Measurements from ENCODE around the gene S100PBP. TPM values are rescaled to one million over a fixed set of nuclear protein-coding genes. Genes with fewer than 3 reads are reported as not detected.

The S100PBP gene
- total RNA-seq, 6 donors from 2014 or later = 20.8 to 85.9 (median 34.9) TPM

GRCh38 chr1:32891630-32892029 is 74.2 kb downstream of the S100PBP start:
- ATAC-seq (ENCODE audit: low FRiP score in 2 of 2) (no peak), DNase-seq (no peak)
- TF ChIP-seq CTCF (IDR thresholded peaks at IDR 0.05) (no peak), POLR2A (IDR thresholded peaks at IDR 0.05) (no peak), POLR2AphosphoS5 (IDR thresholded peaks at IDR 0.05) (no peak), EP300 (IDR thresholded peaks at IDR 0.05) (no peak)
- Histone ChIP-seq H3K27me3 (peaks cover 0 to 30% (median 19%) of the 10 kb centered on the region in 4 donors), H3K4me1 (peaks cover 12 to 21% (median 20%) of the 10 kb centered on the region in 4 donors), H3K9me3 (no peaks in the 10 kb centered on the region), H3K36me3 (no peaks in the 10 kb centered on the region), H3K4me3 (no peak overlapping the region), H3K27ac (no peak overlapping the region)
- 66 to 100% methylated on average over 3 of the region's 3 CpGs for WGBS, 2 donors

- DNase-seq (peak in 1 of 2 donors; percentile 88), ATAC-seq (ENCODE audit: low FRiP score in 2 of 2) (peak in 1 of 2 donors; percentile 54)
- H3K4me3 ChIP-seq = peak overlapping the region in 3 of 4 donors; percentile 32 to 52 (median 52)
- H3K9me3 ChIP-seq = no peaks in the 10 kb centered on the region
- no peak overlapping the region for H3K27ac ChIP-seq
- peaks cover 0 to 20% (median 12%) of the 10 kb centered on the region in 4 donors for H3K27me3 ChIP-seq
- 22 to 48% methylated on average over 18 to 47 of the region's 49 CpGs for WGBS, 2 donors
- H3K4me1 ChIP-seq = peaks cover 12 to 20% (median 19%) of the 10 kb centered on the region in 4 donors
- H3K36me3 ChIP-seq = no peaks in the 10 kb centered on the region
- TF ChIP-seq CTCF (IDR thresholded peaks at IDR 0.05) (peak in 5 of 6 experiments; percentile 31 to 76 (median 53)), POLR2AphosphoS5 (IDR thresholded peaks at IDR 0.05) (no peak)
Measured at GRCh38 chr1:32892368-32893197, 75.1 kb downstream of the S100PBP start.

GRCh38 chr1:32893198-32894018 is 76.0 kb downstream of the S100PBP start:
- peak overlapping the region; percentile 14 to 52 (median 42) for H3K4me3 ChIP-seq
- H3K9me3 ChIP-seq = no peaks in the 10 kb centered on the region
- no peaks in the 10 kb centered on the region for H3K36me3 ChIP-seq
- 0 to 3% methylated on average over 3 to 55 of the region's 58 CpGs for WGBS, 2 donors
- no peak overlapping the region for H3K27ac ChIP-seq
- peaks cover 0 to 15% (median 12%) of the 10 kb centered on the region in 4 donors for H3K27me3 ChIP-seq
- ATAC-seq (ENCODE audit: low FRiP score in 2 of 2) = peak in 1 of 2 donors; percentile 69
- DNase-seq = peak in 1 of 2 donors; percentile 82
- TF ChIP-seq POLR2AphosphoS5 (IDR thresholded peaks at IDR 0.05) (no peak), CTCF (IDR thresholded peaks at IDR 0.05) (peak in 1 of 6 experiments; percentile 5), EP300 (IDR thresholded peaks at IDR 0.05) (no peak), POLR2A (IDR thresholded peaks at IDR 0.05) (no peak)
- H3K4me1 ChIP-seq = peaks cover 12 to 20% (median 19%) of the 10 kb centered on the region in 4 donors

GRCh38 chr1:32894019-32894600 is 76.7 kb downstream of the S100PBP start:
- Histone ChIP-seq H3K4me1 (peaks cover 12 to 20% (median 19%) of the 10 kb centered on the region in 4 donors), H3K4me3 (peak overlapping the region in 1 of 4 donors; percentile 52), H3K27ac (no peak overlapping the region), H3K36me3 (no peaks in the 10 kb centered on the region), H3K9me3 (no peaks in the 10 kb centered on the region), H3K27me3 (peaks cover 0 to 15% (median 12%) of the 10 kb centered on the region in 4 donors)
- TF ChIP-seq EP300 (IDR thresholded peaks at IDR 0.05) (no peak), POLR2A (IDR thresholded peaks at IDR 0.05) (no peak), CTCF (IDR thresholded peaks at IDR 0.05) (no peak), POLR2AphosphoS5 (IDR thresholded peaks at IDR 0.05) (no peak)
- no peak for DNase-seq
- 73 to 87% methylated on average over 3 to 8 of the region's 8 CpGs for WGBS, 2 donors
- no peak for ATAC-seq (ENCODE audit: low FRiP score in 2 of 2)
